TTC549 (cell line): ENCODE results near the gene KIF16B.
"Not testable (repeated sequence)": the region's sequence is repeated elsewhere in the genome, so short reads cannot be mapped to it uniquely, and the experiment has no call there.

Source experiments
- FAIRE-seq: peaks from 2 replicates; lab custom pipeline; 2012; peaks lifted over from hg19 to GRCh38; lab: Jason Lieb, UNC

The KIF16B gene

DNA sequence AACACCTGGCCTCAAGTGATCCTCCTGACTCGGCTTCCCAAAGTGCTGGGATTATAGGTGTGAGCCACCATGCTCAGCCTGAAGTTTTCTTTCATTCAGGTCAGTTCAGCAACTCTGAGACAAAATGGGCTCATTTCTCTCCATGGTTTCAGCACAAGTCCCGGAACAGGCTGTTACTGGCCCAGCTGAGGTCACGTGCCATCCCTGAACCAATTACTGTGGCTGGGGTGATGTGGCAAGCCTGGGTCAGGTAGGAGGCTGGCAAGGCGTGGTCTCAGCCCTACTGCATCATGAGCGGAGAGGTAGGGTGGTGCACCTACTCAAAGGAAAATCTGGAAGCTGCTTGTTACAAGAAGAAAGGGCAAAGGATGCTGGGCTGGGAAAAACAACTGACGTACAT lies 326.4 kb downstream of the KIF16B start:
- FAIRE-seq: no peak

DNA sequence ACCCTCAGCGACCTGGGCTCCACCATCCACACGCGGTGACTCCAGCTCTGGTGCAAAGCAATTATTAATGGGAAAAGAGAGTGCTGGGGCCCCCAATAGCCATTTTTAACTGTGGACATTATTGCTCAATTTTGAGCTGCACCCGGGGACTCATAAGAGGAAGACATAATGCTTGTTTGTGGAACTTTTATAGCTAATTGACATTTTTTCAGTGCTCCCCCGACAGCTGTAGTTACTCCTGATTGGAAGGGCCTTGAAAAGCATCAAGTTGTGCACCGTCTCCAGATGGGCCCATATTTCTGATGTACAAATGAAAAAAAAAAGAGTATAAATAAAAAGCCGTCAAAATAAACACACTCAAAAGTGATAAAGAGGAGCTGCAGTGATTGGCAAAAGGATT lies 327.0 kb downstream of the KIF16B start:
- FAIRE-seq: no peak

DNA sequence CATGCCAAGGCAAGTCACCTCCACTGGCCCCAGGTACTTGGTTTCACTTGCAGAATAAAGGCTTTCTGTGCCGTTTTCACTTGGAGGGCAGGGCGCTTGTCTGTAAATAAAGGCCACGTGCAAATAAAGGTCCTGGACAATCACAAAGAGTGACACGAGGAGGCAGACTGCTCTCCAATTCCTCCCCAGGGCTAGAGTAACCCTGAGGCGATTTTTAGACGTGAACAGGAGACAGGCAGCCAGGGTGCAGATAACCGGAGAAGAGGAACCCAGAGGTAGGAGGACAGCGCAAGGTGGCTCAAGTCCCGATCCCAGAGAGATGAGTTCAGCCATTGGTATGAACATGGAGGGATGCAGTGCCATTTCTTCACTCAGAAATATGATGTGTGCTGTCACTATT lies 327.4 kb downstream of the KIF16B start:
- FAIRE-seq: no peak

GRCh38 chr20:16244892-16245291 lies 328.4 kb downstream of the KIF16B start:
- FAIRE-seq: no peak

GRCh38 chr20:16243470-16243869 lies 329.8 kb downstream of the KIF16B start:
- FAIRE-seq: no peak

- FAIRE-seq: no peak
These were observed 331.3 kb downstream of the KIF16B start for GRCh38 chr20:16241911-16242310.

DNA sequence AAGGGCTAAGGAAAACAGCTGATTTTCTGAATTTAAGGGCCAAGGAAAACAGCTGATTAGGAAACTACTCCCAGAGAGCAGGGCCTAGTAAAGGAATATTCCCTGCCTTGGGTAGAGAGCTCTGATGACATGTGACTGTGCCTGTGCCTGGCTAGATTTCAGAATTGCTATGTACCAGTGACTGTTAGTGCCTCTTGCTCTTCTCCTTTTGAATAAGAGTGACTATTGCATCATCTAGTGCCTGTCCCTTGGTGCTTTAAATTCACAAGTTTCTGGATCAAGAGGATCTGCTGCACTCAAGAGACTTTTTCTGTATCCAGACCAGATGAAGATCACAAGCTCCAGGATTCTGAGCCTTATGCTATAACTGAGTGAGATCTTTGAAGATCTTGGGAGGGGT lies 332.9 kb downstream of the KIF16B start:
- FAIRE-seq: no peak

DNA sequence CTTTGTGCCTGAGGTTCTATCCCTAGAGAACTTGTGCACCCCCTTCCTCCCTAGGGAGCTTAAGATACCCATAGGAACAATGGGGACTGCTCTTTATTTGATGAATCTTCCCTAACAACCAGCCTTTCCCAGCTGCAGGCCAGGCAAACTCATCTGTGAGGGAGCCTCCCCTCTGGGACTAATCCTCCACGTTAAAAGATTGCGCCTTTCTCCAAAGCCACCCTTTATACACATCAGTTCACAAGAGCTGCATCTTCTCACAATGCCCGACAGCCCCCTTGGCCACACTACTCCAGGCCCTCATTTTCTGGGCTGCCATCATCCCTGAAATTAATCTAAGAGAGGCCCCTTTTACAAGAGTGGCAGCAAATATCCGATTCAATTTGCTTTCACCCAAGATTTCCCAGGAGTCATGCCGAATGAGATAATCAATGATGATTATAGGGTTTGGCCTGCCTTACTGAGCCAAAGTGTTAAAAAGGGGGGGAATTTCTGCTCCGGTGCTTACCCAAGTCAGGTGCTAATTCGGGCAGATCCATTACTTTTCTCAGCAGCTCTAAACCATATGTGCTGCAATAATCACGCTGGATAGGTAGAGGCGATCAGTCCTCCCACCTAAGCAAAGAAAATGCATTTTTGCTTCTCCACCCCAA lies 336.5 kb downstream of the KIF16B start:
- no peak for FAIRE-seq

GRCh38 chr20:16230402-16230801 lies 342.8 kb downstream of the KIF16B start:
- no peak for FAIRE-seq

GRCh38 chr20:16229813-16230212 lies 343.4 kb downstream of the KIF16B start:
- FAIRE-seq: no peak

DNA sequence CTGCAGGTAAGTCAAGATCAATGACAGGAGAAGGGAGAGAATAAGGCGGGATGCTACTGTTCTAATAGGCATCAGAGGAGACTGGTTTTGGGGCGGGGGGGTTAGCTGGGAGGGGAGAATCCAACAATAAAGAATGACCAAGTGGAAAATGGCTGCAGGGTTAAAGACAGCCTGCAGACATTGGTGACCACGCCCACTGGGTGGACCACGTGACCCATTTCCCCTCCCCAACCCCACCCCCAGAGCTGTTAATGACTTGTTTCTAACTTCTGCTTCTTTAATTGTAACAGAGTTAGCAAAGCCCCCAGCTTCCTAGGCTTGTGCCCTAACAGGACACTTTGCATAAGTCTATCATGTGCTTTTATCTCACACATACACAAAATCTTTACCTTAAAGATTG lies 344.5 kb downstream of the KIF16B start:
- FAIRE-seq: no peak

- not testable (repeated sequence) for FAIRE-seq
These were observed 346.3 kb downstream of the KIF16B start for GRCh38 chr20:16226961-16227360.

DNA sequence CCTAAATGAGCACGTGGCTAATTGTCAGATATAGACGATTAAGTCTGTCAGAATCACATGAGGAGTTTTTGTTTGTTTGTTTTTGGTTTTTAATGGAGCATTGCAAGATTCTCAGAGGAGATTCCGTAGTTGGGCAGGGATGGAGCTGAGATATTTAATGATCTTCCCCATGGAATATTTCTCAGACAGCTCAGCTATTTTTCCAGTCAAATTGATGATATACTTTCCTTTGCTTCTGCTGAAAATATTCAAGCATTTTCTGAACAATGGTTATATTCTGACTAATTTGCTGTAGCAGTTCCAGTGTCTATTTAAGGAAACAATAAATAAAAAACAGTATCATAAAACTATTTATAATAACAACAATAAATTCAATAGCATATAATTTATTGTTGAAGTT lies 348.4 kb downstream of the KIF16B start:
- no peak for FAIRE-seq

- no peak for FAIRE-seq
These were observed 350.3 kb downstream of the KIF16B start for GRCh38 chr20:16222859-16223411.
